Spleen (tissue), 11 donors: ENCODE measurements around the gene CSNK2A2. TPM values are rescaled to one million over a fixed set of nuclear protein-coding genes. Genes with fewer than 3 reads are reported as not detected.

Experiments
- DNase-seq: peaks from one replicate; pipeline ENCODE4 v3.0.0-alpha.2; 2020
- H3K27ac ChIP-seq, 8 donors: fragments of 200-600 bp; sonication (generic) in 7 of 8; 1 replicate in 4 of 8; 2 replicates in 4 of 8; pipeline versions ENCODE4 v1.5.0 to v1.8.0; 2016 to 2021; ENCODE audit warnings: inconsistent platforms in 4 of 8, mild to moderate bottlenecking in 4 of 8, moderate library complexity in 1 of 8
- H3K27me3 ChIP-seq, 7 donors: fragments of 200-600 bp; sonication (generic) in 6 of 7; replicated peaks in 1 of 7; 1 replicate in 4 of 7; 2 replicates in 3 of 7; pipeline versions ENCODE4 v1.5.0 to v1.8.0; 2016 to 2021; ENCODE audit warnings: inconsistent platforms in 3 of 7, mild to moderate bottlenecking in 1 of 7
- H3K36me3 ChIP-seq, 6 donors: fragments of 200-600 bp; sonication (generic) in 5 of 6; 1 replicate in 4 of 6; 2 replicates in 2 of 6; pipeline versions ENCODE4 v1.5.0 to v1.8.0; 2016 to 2021; ENCODE audit warnings: inconsistent platforms in 2 of 6
- H3K4me1 ChIP-seq, 6 donors: fragments of 200-600 bp; sonication (generic) in 5 of 6; 1 replicate in 3 of 6; 2 replicates in 3 of 6; pipeline versions ENCODE4 v1.5.0 to v1.8.0; 2016 to 2021; ENCODE audit warnings: inconsistent platforms in 3 of 6
- H3K4me3 ChIP-seq, 8 donors: fragments of 200-600 bp; sonication (generic) in 7 of 8; 1 replicate in 4 of 8; 2 replicates in 4 of 8; pipeline versions ENCODE4 v1.5.0 to v1.8.0; 2016 to 2021; ENCODE audit warnings: inconsistent platforms in 4 of 8, mild to moderate bottlenecking in 4 of 8, moderate library complexity in 2 of 8
- H3K9me3 ChIP-seq, 8 donors: fragments of 200-600 bp; sonication (generic) in 7 of 8; 1 replicate in 4 of 8; 2 replicates in 4 of 8; pipeline versions ENCODE4 v1.5.0 to v1.8.0; 2016 to 2021; ENCODE audit warnings: inconsistent platforms in 4 of 8
- CTCF ChIP-seq, 11 experiments: fragments of 200-600 bp in 7 of 11; fragments of 450-650 bp in 4 of 11; sonication (generic) in 4 of 11; IDR thresholded peaks in 8 of 11; conservative IDR thresholded peaks in 3 of 11; 1 replicate in 7 of 11; 2 replicates in 4 of 11; pipeline versions ENCODE4 v1.4.0 to v1.8.0; 2016 to 2021; ENCODE audit warnings: antibody characterized with exemption in 11 of 11, inconsistent platforms in 4 of 11, mild to moderate bottlenecking in 1 of 11
- POLR2A ChIP-seq, 3 donors: fragments of 450-650 bp; IDR thresholded peaks; one replicate each; pipeline ENCODE4 v1.5.1; 2017; ENCODE audit warnings: antibody characterized with exemption in 3 of 3, mild to moderate bottlenecking in 1 of 3
- POLR2AphosphoS5 ChIP-seq, 3 donors: sonication (generic); formaldehyde crosslinking; IDR thresholded peaks; one replicate each; pipeline ENCODE4 v1.5.1; 2017; ENCODE audit warnings: antibody characterized with exemption in 3 of 3
- WGBS, 5 donors: extraction: QIAGEN DNeasy Blood & Tissue Kit in 3 of 5; methylation state at CpG; one replicate each; pipeline versions ENCODE4 v1.1.5 to v1.1.7; 2013 to 2018; 5-methylcytosine and 5-hydroxymethylcytosine counted together
- intact Hi-C: fragments of 100-400 bp; cut with DNase I; formaldehyde crosslinking; loops from one replicate; pipeline ENCODE4 v1.15.0; 2023; ENCODE audit warnings: low total_unique reads
- polyA plus RNA-seq, 3 donors: library from polyadenylated mRNA; stranded (reverse); fragments of 200-250 nt; gene quantifications; one replicate each; pipeline ENCODE4 v1.2.1, GENCODE V29; 2013
- total RNA-seq, 7 donors: library from RNA; depleted of rRNA in 3 of 7; stranded (reverse); fragments of >200 nt in 3 of 7; fragmentation: NEBNext Ultra II Directional in 4 of 7; extraction: Animal tissue kit (Norgen Biotek cat#: 25700) in 4 of 7; gene quantifications; one replicate each; pipeline versions ENCODE4 v1.1.0 to v1.2.1, GENCODE V29; 2016 to 2021
- donor health status: healthy with polysubstance abuse.
- donor health status: DM: no; HTN: no; CAD: no; lungs with moderate emphysema.
- donor health status: DM: no; HTN: no; CAD: no.
- donor health status: Bipolar disorder and iron deficiency.
- donor health status: healthy.
- donor health status: DM: no; HTN: no; CAD: no.
- donor health status: DM: yes; HTN: yes; CAD: no.

CSNK2A2 gene
- total and polyA plus RNA-seq, 10 donors = 17.7 to 62.2 (median 41.9) TPM

- H3K27ac ChIP-seq = peak overlapping the region in 1 of 8 donors; percentile 9
- TF ChIP-seq POLR2A (IDR thresholded peaks at IDR 0.05) = no peak
- no peak for TF ChIP-seq CTCF (IDR thresholded peaks at IDR 0.05 in 8 of 11, conservative IDR thresholded peaks at IDR 0.05 in 3 of 11)
- TF ChIP-seq POLR2AphosphoS5 (IDR thresholded peaks at IDR 0.05) = no peak
- H3K9me3 ChIP-seq = no peaks in the 10 kb centered on the region
- no peak overlapping the region for H3K4me3 ChIP-seq
- peaks cover 12 to 76% (median 39%) of the 10 kb centered on the region in 6 donors for H3K4me1 ChIP-seq
- intact Hi-C loops = no loop called here
- 65 to 91% (median 76%) methylated on average over 5 of the region's 5 CpGs for WGBS, 5 donors
- H3K27me3 ChIP-seq = no peaks in the 10 kb centered on the region
- peaks cover 0 to 34% (median 26%) of the 10 kb centered on the region in 6 donors for H3K36me3 ChIP-seq
- no peak for DNase-seq
Observed at GRCh38 chr16:58118801-58119508, 79.0 kb downstream of the CSNK2A2 start.

GRCh38 chr16:58116529-58116928 lies 81.4 kb downstream of the CSNK2A2 start:
- DNase-seq = no peak
- H3K4me1 ChIP-seq = peaks cover 6 to 52% (median 24%) of the 10 kb centered on the region in 6 donors
- no peak overlapping the region for H3K27ac ChIP-seq
- WGBS, 5 donors = 91 to 97% (median 96%) methylated on average over 6 of the region's 6 CpGs
- TF ChIP-seq POLR2A (IDR thresholded peaks at IDR 0.05) = no peak
- TF ChIP-seq POLR2AphosphoS5 (IDR thresholded peaks at IDR 0.05) = no peak
- TF ChIP-seq CTCF (IDR thresholded peaks at IDR 0.05 in 8 of 11, conservative IDR thresholded peaks at IDR 0.05 in 3 of 11) = no peak
- no peaks in the 10 kb centered on the region for H3K27me3 ChIP-seq
- no peak overlapping the region for H3K4me3 ChIP-seq
- H3K9me3 ChIP-seq = no peaks in the 10 kb centered on the region
- intact Hi-C loops = no loop called here
- H3K36me3 ChIP-seq = peaks cover 0 to 53% (median 41%) of the 10 kb centered on the region in 6 donors

- peaks cover 2 to 49% (median 20%) of the 10 kb centered on the region in 6 donors for H3K4me1 ChIP-seq
- intact Hi-C loops = no loop called here
- H3K4me3 ChIP-seq = no peak overlapping the region
- DNase-seq = no peak
- no peaks in the 10 kb centered on the region for H3K9me3 ChIP-seq
- H3K27ac ChIP-seq = no peak overlapping the region
- no peaks in the 10 kb centered on the region for H3K27me3 ChIP-seq
- peaks cover 0 to 53% (median 41%) of the 10 kb centered on the region in 6 donors for H3K36me3 ChIP-seq
- TF ChIP-seq CTCF (IDR thresholded peaks at IDR 0.05 in 8 of 11, conservative IDR thresholded peaks at IDR 0.05 in 3 of 11) (no peak), POLR2A (IDR thresholded peaks at IDR 0.05) (no peak), POLR2AphosphoS5 (IDR thresholded peaks at IDR 0.05) (no peak)
- WGBS, 5 donors = 73 to 78% (median 77%) methylated on average over 6 of the region's 6 CpGs
Observed at GRCh38 chr16:58116081-58116480, 81.8 kb downstream of the CSNK2A2 start.
